Activated CD8-positive, alpha-beta memory T cell treated with anti-CD3 and anti-CD28 coated beads, Interleukin-2, amount 50 U/mL, for 1 hour (primary cell): ENCODE data around the gene LRRC23.
"Not testable (repeated sequence)": the region's sequence is repeated elsewhere in the genome, so short reads cannot be mapped to it uniquely, and the experiment has no call there.

Experiments
- DNase-seq: peaks from one replicate; pipeline ENCODE4 v3.0.0-alpha.2; 2020; ENCODE audit errors: extremely low read depth

Gene LRRC23

DNA sequence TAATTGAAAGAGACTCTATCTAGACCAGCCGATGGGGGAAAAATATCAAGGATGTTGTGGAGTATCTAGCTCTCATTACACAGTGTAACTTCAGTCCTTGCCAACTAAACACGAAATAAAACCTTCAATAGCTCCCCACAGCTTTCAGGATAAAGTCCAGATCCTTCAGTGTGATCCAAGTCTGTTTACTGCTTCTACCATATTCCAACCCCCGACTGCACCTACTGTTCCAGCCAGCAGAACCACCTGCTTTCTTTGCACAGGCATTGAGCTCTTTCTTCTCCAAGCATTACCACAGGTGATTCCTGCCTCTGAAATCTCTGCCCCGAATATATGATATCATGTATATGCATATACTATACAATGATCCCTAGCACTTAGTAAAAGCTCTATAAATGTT is 2.2 kb upstream of the LRRC23 start:
- no peak for DNase-seq

DNA sequence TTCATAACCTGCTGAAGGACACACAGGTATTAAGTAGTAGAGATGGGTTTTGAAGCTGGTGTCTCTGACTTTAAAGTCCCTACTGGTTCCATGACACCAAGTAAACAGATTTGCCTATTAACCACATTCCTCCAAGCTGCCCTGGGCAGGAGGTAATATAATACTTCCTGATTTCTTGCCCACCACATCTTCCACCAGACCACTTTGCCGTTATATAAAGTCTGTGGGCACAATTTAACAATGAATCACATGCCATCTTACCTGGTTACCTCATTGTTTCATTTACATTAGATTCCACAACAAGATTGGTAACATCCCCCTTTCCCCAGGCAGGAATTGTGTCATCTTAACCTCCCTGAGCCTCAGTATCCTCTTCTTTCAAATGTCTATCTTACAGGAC is 900 bp upstream of the LRRC23 start:
- no peak for DNase-seq

DNA sequence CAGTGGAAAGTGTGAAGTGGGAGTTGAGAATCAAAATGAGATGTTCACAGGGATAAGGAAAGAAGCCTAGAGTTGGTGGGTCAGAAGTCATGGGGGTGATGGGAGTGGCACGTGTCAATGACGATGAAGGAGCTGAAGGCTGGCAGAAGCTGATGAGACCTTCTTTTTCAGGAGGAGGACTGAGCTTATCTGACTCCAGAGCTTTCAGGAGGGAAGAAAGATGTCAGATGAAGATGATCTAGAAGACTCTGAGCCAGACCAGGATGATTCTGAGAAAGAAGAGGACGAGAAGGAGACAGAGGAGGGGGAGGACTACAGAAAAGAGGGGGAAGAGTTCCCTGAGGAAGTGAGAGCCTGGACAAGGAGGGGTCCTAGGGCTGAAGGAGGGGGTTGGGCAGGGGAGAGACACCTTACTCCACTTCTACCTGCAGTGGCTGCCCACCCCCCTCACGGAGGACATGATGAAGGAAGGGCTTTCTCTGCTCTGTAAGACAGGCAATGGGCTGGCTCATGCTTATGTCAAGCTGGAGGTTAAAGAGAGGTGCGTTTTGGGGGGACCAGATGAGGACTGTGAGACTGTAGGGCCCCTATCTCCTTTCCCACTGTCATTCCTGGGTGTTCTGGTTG is 905 bp downstream of the LRRC23 start:
- DNase-seq = no peak

DNA sequence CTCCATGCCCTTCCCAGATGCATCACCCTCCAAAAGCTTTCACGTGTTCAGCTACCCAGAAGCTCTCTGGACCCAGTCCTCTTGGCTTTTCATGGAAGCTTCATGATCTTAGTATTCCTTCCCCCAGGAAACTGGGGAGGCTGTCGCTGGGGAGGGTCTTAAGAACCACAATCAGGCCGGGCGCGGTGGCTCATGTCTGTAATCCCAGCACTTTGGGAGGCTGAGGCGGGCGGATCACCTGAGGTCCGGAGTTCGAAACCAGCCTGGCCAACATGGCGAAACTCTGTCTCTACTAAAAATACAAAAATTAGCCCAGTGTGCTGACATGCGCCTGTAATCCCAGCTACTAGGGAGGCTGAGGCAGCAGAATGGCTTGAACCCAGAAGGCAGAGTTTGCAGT is 3.5 kb downstream of the LRRC23 start:
- DNase-seq = not testable (repeated sequence)

DNA sequence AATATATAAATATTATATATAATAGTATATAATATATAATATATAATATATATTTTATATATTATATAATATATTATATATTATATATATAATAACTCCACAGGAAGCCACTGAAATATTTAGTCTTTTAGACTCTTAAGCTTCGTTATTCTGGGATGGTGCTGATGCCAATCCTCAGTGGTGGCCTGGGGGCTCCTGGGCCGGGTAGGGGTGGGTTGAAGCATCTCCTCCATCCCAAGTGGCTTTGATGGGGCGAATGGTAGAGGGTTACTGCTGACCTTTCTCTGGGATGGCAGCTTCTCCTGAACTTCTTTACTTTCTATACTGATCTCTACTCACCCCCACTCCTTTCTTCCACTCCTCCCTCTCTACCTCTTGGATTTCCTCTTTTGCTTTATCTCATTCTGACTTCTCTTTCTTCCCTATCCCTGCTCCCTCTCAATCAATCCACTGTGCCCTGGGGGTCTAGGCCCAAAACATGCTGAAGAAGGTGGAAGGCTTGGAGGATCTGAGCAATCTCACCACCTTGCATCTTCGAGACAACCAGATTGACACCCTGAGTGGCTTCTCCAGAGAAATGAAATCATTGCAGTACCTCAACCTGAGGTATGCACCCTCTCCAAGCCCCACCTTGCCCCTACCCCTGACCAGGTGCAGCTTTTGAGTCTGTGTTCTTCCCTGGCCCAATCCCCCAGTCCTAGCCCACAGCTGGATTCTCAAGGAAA is 5.0 kb downstream of the LRRC23 start:
- DNase-seq = no peak

DNA sequence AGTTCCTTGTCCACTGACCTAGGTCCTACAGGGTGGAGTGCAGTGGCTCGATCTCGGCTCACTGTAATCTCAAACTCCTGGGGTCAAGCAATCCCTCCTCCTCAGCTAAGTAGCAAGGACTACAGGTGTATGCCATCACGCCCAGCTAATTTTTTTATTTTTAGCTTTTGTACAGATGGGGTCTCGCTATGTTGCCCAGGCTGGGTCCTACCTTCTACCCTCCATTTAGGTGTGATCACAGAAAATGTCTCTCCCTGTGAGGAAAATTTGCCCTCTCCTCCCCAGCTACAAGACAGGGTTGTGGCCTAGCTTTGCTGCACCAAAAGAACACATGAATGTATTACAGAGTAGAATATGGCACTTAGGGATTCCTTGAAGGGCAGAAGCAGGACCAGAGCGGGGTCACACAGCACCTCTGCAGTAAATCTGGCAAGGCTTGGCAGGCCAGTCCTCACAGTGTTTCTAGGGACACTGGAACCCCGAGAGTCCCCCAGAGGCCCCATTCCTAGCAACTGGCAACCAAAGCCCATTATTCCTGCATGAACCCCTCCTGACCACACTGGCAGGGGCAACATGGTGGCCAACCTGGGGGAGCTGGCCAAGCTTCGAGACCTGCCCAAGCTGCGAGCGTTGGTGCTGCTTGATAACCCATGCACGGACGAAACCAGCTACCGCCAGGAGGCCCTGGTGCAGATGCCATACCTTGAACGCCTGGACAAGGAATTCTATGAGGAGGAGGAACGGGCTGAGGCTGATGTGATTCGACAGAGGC is 7.7 kb downstream of the LRRC23 start:
- DNase-seq = no peak

DNA sequence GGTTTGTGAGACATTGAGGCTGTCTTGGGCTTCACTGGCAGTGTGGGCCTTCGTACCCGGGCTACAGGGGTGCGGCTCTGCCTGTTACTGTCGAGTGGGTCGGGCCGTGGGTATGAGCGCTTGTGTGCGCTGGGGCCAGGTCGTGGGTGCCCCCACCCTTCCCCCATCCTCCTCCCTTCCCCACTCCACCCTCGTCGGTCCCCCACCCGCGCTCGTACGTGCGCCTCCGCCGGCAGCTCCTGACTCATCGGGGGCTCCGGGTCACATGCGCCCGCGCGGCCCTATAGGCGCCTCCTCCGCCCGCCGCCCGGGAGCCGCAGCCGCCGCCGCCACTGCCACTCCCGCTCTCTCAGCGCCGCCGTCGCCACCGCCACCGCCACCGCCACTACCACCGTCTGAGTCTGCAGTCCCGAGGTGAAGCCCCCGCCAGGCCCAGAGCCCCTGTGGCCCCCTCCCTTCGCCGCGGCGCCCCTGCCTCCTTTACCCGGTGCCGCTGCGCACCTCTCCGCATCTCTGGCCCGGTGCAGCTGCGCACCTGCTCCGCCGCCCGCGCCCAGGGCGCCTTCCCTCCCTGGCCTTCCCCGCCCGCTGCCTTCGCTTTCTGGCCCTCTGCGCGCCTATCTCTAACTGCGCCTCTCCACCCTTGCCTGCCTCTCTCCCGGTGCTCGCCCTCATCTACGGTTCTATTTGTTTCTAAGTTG is 9.8 kb downstream of the LRRC23 start, which contains the start of gene ENO2:
Gene ENO2 (plus strand): TSS at position 335 of the 701 bp plus-strand sequence. CDS start 1,253 bp downstream, outside the sequence.
- peak; percentile 76 for DNase-seq

DNA sequence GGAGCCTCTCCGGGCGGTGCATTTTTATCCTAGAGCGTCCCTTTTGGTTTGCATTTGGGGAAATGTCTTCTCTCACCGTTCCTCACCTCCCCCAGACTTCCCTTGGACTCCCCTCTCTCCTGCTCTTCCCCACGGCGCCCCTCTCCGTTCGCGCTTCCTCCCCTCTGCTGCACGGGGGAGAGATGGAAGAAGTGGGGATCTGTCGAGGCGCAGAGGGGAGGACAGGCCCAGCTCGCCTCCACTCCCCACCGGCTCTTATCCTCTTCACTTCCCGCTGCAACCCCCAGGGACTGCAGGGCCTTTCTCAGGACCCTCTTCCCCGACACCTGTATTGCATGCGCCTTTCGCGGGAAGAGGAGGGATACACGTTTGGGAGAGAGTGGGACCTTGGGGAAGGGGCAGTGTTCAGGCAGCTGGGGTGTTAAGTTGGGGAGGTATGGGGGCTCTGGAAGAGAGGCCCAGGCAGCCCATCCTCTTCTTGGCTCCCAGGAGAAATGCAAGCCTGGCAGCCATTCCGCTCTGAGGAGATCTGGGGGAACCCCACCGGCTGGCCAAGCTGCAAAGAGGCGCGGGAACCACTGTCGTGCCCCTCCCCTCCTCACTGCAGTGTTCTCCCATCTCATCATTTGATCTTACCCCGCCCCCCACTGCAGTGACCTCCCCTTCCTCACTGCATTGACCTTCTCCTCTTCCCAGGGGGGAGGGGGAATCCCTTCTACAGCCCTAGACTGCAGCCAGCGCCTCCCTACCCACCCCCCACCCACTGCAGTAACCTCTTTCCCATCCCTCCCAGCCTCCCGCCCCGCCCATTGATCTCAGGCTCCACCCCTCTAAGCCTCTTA is 10.5 kb downstream of the LRRC23 start:
- DNase-seq = no peak

DNA sequence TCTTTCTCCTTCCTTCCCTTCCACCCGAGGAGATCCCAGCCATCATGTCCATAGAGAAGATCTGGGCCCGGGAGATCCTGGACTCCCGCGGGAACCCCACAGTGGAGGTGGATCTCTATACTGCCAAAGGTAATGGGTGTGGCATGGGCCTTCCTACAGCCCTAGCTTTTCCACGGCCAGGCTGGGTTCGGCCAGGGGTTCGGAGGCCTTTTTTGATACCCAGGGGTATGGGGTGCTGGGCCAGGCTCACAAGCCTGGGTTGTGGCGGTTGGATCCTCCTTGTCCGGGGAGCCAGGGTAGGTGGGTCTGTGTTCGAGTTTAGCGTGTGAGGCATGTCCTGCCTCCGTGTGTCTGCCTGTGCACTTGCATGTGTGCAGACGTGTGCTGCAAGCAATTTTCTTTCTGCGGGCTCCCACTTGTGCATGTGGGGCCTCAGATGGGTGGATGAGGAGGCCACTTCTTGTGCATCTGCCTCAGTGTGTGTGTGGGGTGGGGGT is 11.2 kb downstream of the LRRC23 start:
- no peak for DNase-seq

DNA sequence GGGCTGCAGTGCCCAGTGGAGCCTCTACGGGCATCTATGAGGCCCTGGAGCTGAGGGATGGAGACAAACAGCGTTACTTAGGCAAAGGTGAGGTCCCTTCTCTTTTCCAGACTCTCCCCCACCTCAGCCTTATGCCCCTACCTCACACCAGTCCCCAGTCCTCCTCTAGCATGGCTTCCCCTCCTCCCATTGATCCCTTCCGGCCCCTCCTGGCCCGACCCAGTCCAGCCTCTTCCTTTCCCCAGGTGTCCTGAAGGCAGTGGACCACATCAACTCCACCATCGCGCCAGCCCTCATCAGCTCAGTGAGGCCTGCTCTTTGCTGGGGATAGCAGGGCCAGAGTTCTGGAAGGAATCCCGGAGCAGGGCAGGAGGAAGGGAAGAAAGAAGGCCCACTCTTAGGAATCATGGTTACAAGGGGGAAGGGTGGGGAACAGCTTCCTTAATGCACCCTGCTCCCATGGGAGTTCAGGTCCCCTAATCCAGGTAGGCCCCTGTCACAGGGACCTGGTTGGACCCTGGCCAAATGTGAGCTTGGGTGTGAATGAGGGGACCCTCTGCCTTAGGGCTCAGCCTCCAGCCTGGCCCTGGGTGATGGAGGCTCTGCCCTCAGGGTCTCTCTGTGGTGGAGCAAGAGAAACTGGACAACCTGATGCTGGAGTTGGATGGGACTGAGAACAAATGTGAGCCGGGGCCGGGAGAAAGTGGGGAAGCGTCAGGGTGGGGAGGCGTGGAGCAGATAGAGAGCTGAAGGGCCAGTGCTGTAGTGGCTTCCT is 12.0 kb downstream of the LRRC23 start:
- no peak for DNase-seq

DNA sequence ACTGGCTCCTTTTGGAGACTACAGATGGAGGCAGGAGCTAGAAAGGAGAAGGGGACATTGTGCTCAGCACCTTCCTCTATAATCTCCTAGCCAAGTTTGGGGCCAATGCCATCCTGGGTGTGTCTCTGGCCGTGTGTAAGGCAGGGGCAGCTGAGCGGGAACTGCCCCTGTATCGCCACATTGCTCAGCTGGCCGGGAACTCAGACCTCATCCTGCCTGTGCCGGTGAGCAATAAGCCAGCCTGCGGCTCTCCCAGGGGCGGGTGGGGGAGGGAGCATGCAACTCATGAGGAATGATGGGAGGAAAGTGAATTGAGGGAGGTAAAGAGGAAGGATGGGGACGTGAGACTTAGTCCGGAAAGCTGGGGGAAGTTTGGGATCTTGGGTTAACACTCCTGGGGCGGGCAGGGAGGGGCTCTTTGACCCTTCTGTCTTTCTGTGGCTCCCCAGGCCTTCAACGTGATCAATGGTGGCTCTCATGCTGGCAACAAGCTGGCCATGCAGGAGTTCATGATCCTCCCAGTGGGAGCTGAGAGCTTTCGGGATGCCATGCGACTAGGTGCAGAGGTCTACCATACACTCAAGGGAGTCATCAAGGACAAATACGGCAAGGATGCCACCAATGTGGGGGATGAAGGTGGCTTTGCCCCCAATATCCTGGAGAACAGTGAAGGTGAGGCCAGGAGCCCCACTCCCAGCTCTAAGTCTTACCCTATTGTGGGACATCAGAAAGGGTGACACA is 13.0 kb downstream of the LRRC23 start:
- no peak for DNase-seq

DNA sequence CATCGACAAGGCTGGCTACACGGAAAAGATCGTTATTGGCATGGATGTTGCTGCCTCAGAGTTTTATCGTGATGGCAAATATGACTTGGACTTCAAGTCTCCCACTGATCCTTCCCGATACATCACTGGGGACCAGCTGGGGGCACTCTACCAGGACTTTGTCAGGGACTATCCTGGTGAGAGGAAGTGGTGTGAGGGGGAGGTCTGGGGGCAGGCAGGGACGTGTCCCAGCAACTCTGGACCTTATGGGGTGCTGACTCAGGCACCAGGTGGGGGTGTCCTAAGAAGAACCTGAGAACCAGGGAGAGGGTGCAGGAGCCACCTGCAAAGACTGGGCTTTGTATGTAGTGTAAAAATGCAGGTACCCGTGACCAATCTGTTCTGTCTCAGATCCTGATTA is 15.0 kb downstream of the LRRC23 start:
- no peak for DNase-seq

DNA sequence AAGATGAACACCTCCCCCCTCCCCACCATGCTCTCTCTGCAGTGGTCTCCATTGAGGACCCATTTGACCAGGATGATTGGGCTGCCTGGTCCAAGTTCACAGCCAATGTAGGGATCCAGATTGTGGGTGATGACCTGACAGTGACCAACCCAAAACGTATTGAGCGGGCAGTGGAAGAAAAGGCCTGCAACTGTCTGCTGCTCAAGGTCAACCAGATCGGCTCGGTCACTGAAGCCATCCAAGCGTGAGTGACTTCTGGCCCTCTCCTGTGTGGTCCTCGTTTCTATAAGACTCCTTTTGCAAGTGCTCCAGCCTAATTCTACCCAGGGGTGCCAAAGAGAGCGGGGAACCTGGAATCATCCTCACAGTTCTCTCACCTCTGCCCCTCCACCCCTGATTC is 16.9 kb downstream of the LRRC23 start:
- no peak for DNase-seq

DNA sequence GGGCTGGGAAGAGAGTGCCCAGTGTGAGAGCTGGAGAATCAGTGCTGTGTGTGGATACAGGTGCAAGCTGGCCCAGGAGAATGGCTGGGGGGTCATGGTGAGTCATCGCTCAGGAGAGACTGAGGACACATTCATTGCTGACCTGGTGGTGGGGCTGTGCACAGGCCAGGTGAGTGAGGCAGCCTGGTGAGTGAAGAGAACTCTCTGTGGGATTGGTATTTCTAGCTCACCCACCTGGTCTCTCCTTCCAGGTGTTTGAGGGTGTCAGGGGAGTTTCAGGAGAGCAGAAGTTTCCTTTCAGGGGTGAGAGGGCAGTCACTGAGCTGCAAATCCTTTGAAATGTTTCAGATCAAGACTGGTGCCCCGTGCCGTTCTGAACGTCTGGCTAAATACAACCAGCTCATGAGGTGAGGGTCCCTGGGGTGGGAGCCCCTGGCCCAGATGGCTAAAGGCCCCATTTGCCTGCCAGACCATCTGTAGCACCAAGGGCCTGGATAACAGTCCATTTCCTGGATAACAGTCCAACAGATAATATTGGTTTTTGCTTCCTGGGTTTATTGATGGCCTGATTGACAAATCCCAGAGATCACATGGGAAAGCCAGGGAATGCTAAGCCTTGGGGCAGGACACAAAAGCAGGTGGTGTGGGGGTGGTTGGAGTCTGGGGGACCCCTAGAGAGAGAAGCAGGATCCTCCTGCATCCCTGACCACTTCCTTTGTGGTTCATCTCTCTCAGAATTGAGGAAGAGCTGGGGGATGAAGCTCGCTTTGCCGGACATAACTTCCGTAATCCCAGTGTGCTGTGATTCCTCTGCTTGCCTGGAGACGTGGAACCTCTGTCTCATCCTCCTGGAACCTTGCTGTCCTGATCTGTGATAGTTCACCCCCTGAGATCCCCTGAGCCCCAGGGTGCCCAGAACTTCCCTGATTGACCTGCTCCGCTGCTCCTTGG is 17.6 kb downstream of the LRRC23 start:
- no peak for DNase-seq

DNA sequence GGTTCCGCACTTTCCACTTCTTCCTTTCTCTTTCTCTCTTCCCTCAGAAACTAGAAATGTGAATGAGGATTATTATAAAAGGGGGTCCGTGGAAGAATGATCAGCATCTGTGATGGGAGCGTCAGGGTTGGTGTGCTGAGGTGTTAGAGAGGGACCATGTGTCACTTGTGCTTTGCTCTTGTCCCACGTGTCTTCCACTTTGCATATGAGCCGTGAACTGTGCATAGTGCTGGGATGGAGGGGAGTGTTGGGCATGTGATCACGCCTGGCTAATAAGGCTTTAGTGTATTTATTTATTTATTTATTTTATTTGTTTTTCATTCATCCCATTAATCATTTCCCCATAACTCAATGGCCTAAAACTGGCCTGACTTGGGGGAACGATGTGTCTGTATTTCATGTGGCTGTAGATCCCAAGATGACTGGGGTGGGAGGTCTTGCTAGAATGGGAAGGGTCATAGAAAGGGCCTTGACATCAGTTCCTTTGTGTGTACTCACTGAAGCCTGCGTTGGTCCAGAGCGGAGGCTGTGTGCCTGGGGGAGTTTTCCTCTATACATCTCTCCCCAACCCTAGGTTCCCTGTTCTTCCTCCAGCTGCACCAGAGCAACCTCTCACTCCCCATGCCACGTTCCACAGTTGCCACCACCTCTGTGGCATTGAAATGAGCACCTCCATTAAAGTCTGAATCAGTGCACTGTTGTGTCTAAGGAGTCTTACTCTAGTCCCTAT is 18.5 kb downstream of the LRRC23 start:
- DNase-seq = no peak

DNA sequence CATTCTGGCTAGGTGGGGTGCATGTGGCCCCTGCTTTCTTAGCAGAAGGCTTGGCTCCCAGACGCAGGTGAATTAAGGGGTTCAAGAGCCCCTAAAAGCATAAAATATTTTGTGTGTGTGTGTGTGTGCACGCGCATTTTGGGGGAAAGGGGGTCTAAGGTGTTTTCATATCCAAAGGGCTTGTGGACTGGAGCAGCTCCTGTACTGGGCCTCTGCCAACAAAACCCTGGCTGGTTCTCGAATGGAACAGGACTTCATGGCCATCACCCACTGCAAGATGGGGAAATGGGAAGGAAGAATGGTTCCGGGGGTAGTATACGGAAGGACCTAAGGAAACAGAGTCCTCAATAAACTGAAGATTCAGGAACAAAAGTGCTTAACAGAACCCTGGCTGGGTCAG is 19.2 kb downstream of the LRRC23 start:
- no peak for DNase-seq

DNA sequence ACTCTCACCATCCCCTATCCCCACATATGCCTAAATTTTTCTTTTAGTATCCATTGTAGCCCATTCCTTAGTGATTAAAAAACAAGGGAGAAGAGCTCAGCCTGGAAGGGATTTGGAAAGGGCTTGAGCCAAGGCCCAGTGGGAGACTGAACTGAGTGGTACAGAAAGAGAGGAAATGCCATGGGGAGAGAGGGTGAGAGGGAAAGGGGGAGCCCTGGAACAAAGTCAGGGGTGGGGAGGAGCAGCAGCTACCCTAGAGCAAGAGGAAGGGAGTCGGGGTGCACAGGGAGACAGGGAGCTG is 20.6 kb downstream of the LRRC23 start:
- no peak for DNase-seq
